IPS-18c (cell line): ENCODE data around the gene SLC7A9.
"Not testable (repeated sequence)": the region's sequence is repeated elsewhere in the genome, so short reads cannot be mapped to it uniquely, and the experiment has no call there.

Experiments
- H3K4me3 ChIP-seq: 2 replicates; pipeline ENCODE4 v1.7.0; 2013; ENCODE audit warnings: low read depth, mild to moderate bottlenecking, low read length, moderate library complexity; ENCODE audit not compliant: insufficient read depth
- H3K9me3 ChIP-seq: one replicate; pipeline ENCODE4 v1.6.1; 2013; ENCODE audit warnings: mild to moderate bottlenecking, low read length, moderate library complexity; ENCODE audit not compliant: control insufficient read depth, insufficient read depth

Gene SLC7A9

DNA sequence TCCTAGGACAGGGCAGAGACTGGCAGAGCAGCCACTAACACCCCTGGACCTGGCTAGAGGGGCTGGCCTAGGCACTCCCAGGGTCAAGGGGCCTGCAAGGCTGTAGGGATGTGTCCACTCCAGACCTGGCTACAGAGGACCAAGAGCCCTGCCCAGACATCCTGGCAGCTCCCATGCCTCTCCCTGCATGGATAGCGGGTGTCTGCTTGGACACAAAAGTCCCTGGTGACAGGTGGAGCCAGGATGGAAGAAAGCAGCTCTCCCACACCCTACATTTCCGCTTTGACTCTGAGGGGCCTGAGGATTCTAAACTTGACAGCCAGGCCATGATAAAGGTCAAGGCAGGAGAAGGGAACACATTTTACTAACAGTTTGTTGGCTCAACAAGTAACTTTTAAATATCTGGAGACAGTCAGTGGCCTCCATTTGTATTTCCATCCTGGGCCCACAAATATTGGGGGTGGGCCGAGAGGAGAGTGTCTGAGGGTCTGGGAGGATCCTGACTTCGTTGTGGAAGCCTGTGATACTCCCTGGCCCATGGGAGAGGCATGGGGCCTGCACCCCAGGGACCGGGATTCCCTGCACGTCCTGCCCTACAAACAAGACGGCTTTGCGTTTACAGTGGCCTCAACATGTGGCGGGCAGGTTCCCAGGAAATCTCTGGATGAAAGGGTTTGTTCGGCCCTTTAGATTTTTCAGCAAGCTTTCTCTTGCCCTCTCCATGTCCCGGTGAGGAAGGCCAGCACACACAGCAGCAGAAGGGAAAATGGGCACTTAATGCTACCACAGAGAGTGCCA lies 19.8 kb upstream of the SLC7A9 start:
- Histone ChIP-seq H3K4me3 (no peak overlapping the region), H3K9me3 (peaks cover 5% of the 10 kb centered on the region)

GRCh38 chr19:32887572-32888215 lies 18.1 kb upstream of the SLC7A9 start:
- Histone ChIP-seq H3K4me3 (no peak overlapping the region), H3K9me3 (peaks cover 3% of the 10 kb centered on the region)

- peaks cover 2% of the 10 kb centered on the region for H3K9me3 ChIP-seq
- no peak overlapping the region for H3K4me3 ChIP-seq
Measured at GRCh38 chr19:32886241-32886640, 16.7 kb upstream of the SLC7A9 start.

DNA sequence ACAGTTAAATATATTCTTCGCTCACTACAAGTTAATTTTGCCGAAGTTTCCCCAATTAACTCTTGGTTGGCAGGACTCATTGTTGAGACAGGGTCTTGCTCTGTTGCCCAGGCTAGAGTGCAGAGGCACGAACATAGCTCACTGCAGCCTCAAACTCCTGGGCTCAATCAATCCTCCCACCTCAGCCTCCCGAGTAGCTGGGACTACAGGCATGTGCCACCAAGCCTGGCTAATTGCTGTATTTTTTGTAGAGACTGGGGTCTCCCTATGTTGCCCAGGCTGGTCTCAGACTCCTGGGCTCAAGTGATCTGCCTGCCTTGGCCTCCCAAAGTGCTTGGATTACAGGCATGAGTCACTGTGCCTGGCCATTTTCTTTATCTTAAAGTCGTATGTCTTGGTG lies 15.7 kb upstream of the SLC7A9 start:
- not testable (repeated sequence) for H3K4me3 ChIP-seq

GRCh38 chr19:32881766-32882165 lies 12.2 kb upstream of the SLC7A9 start:
- H3K4me3 ChIP-seq: no peak overlapping the region
- no peaks in the 10 kb centered on the region for H3K9me3 ChIP-seq

More for the DNA sequence above, 15.7 kb upstream of the SLC7A9 start:
- not testable (repeated sequence) for H3K9me3 ChIP-seq

DNA sequence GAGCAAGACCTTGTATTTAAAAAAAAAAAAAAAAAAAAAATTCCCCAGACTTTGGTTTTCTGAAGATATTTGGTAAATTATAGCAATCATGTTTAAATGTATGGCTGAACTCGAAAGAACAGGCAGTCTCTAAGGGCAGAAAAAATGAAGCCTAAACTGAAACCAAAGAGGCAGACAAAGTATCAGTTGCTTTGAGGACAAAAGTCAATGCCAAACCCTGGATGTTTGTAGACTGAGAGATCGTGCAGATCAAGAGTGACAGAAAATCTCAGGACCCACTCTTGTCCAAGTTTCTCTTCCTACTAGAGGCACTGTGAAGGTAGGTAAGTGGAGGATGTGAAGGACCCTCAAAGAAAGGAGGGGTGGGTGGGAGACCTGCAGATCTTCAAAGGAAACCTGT lies 11.1 kb upstream of the SLC7A9 start:
- Histone ChIP-seq H3K4me3 (no peak overlapping the region), H3K9me3 (no peaks in the 10 kb centered on the region)

GRCh38 chr19:32879741-32880140 lies 10.2 kb upstream of the SLC7A9 start:
- H3K9me3 ChIP-seq: no peaks in the 10 kb centered on the region
- no peak overlapping the region for H3K4me3 ChIP-seq

DNA sequence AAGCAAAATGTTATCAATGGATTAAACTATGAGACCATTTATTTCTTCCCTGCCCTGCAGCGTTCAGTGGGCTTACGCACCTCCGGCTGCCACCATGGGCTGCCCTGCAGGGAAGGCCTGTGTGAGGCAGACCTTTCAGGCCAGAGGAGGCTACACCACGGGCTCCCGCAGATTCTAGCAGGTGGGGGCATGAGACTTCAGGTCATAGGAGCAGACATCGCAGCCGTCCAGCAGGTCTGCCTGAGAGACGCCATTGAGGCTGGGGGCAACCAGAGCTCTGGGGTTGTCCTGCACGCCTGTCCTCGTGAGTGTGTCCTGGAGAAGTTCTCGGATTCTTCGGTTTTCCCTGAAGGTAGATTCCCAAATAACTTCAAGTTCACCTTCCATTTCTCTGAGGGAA lies 9.4 kb upstream of the SLC7A9 start:
- Histone ChIP-seq H3K9me3 (no peaks in the 10 kb centered on the region), H3K4me3 (no peak overlapping the region)

- Histone ChIP-seq H3K9me3 (no peaks in the 10 kb centered on the region), H3K4me3 (no peak overlapping the region)
Measured at GRCh38 chr19:32877977-32878745, 8.6 kb upstream of the SLC7A9 start.

DNA sequence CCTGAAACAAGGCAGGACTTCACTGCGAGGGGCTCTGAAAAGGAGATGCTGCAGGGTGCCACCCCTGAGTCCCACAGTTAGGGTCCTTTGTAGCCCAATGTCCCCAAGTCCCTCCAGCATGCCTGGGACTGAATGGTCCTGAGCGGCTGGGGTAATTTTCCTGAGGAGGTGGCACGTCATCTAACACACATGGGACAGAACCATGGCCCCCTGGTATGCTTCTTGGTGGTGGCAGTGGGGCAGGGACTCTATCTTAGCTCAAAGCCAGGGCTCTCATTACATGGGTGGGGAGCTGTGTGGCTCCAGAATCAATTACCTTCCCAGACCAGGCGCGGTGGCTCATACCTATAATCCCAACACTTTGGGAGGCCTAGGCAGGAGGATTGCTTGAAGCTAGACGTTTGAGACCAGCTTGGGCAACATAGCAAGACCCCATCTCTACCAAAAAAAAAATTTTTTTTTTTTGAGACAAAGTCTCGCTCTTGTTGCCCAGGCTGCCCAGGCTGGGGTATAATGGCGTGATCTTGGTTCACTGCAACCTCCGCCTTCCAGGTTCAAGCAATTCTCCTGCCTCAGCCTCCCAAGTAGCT lies 7.9 kb upstream of the SLC7A9 start:
- Histone ChIP-seq H3K4me3 (no peak overlapping the region), H3K9me3 (no peaks in the 10 kb centered on the region)

GRCh38 chr19:32876919-32877285 lies 7.3 kb upstream of the SLC7A9 start:
- no peaks in the 10 kb centered on the region for H3K9me3 ChIP-seq
- H3K4me3 ChIP-seq: no peak overlapping the region

DNA sequence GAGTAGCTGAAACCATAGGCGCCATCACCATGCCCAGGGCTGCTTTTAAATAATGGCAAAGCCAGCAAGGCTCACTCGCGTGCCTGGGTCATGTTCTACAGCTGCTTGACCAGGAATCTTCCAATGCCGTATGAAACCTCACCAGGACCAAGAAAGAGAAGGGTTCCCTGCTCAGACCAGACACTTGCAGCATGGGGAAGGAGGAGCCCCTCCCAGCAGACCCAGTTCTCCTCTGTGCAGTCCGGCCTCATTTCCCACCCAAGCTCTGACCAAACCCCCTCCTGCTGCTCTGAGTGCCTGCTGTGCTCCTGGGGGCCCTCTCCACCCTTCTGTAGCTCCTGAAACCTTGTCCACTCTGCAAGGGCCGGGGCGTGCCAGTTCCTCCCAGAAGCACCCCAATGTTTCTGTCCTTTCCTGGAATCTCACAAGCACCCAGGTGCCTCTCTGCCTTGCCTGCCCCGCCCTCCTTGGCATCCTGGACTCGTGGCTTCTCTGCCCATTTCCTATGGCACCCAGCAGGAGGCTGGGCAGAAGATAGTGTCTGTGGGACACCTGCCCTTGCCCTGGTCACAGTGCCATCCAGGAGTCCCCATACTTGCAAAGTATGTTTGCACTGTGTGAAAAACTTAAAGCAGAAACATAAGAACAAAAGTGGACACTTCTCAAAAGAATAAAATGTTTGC lies 6.8 kb upstream of the SLC7A9 start:
- Histone ChIP-seq H3K4me3 (no peak overlapping the region), H3K9me3 (no peaks in the 10 kb centered on the region)

- Histone ChIP-seq H3K9me3 (no peaks in the 10 kb centered on the region), H3K4me3 (no peak overlapping the region)
Measured at GRCh38 chr19:32875428-32875827, 5.9 kb upstream of the SLC7A9 start.

GRCh38 chr19:32874605-32875004 lies 5.0 kb upstream of the SLC7A9 start:
- no peaks in the 10 kb centered on the region for H3K9me3 ChIP-seq
- no peak overlapping the region for H3K4me3 ChIP-seq

DNA sequence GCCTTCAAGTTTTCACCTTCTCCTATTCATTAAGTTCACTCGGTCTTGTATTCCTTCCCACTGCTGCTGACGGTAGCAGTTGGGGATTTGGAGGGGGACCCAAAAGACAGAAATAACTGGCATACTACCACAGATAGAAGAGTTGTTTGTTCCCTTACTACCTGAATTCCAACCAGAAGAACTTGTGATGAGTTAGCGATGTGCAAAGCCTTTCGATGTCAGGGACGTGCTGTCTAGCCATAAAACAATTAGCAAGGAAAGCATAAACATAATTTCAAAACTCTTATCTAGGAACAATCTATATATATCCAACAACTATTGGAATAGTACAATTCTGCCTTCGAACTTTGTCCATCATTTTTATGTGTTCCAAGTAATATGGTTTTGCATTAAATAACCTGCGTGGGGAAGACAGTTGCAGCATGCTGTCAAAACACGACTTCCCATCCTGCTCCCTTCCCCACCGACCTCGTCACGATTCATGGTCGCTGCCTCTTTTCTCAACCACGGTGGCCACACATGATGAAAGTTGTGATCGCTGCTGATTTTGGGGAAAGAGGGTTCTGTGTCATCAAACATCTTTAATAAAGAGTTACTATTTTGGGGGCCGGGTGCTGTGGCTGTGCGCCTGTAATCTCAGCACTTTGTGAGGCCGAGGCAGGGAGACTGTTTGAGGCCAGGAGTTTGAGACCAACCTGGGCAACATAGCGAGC lies 3.8 kb upstream of the SLC7A9 start:
- H3K9me3 ChIP-seq: no peaks in the 10 kb centered on the region
- no peak overlapping the region for H3K4me3 ChIP-seq

- Histone ChIP-seq H3K4me3 (no peak overlapping the region), H3K9me3 (no peaks in the 10 kb centered on the region)
Measured at GRCh38 chr19:32872391-32872790, 2.8 kb upstream of the SLC7A9 start.

GRCh38 chr19:32870981-32871451 lies 1.4 kb upstream of the SLC7A9 start:
- no peak overlapping the region for H3K4me3 ChIP-seq
- H3K9me3 ChIP-seq: no peaks in the 10 kb centered on the region
